AG10803 (cell line): ENCODE data around the gene FAM193B.

Source experiments
- DNase-seq: peaks from one replicate; pipeline ENCODE4 v3.0.0; 2010; ENCODE audit warnings: low read depth
- H3K4me3 ChIP-seq: 2 replicates; pipeline ENCODE4 v1.5.1; 2011; ENCODE audit warnings: mild to moderate bottlenecking, low read length, control low read depth
- TF ChIP-seq, protein P1 (sequence below): conservative IDR thresholded peaks from 2 replicates; pipeline ENCODE4 v1.5.1; 2011; ENCODE audit warnings: mild to moderate bottlenecking, low read length, control low read depth, inconsistent platforms

FAM193B gene

GRCh38 chr5:177498013-177498787 lies 56.2 kb downstream of the FAM193B start:
- no peak for DNase-seq
- peak overlapping the region; percentile 69 for H3K4me3 ChIP-seq
- TF ChIP-seq, protein P1, sequence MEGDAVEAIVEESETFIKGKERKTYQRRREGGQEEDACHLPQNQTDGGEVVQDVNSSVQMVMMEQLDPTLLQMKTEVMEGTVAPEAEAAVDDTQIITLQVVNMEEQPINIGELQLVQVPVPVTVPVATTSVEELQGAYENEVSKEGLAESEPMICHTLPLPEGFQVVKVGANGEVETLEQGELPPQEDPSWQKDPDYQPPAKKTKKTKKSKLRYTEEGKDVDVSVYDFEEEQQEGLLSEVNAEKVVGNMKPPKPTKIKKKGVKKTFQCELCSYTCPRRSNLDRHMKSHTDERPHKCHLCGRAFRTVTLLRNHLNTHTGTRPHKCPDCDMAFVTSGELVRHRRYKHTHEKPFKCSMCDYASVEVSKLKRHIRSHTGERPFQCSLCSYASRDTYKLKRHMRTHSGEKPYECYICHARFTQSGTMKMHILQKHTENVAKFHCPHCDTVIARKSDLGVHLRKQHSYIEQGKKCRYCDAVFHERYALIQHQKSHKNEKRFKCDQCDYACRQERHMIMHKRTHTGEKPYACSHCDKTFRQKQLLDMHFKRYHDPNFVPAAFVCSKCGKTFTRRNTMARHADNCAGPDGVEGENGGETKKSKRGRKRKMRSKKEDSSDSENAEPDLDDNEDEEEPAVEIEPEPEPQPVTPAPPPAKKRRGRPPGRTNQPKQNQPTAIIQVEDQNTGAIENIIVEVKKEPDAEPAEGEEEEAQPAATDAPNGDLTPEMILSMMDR, result no peak

GRCh38 chr5:177497292-177498012 lies 56.9 kb downstream of the FAM193B start, which contains the start of gene PDLIM7:
TSS of gene PDLIM7 (minus strand) at chr5:177497604. CDS start at chr5:177496512, 1,092 bp downstream.
- H3K4me3 ChIP-seq, result peak within 1 kb of the TSS; percentile 91
- DNase-seq, result peak; percentile 97
- TF ChIP-seq, protein P1, result peak; percentile 11; the same call in 1 of the 2 replicates

DNA sequence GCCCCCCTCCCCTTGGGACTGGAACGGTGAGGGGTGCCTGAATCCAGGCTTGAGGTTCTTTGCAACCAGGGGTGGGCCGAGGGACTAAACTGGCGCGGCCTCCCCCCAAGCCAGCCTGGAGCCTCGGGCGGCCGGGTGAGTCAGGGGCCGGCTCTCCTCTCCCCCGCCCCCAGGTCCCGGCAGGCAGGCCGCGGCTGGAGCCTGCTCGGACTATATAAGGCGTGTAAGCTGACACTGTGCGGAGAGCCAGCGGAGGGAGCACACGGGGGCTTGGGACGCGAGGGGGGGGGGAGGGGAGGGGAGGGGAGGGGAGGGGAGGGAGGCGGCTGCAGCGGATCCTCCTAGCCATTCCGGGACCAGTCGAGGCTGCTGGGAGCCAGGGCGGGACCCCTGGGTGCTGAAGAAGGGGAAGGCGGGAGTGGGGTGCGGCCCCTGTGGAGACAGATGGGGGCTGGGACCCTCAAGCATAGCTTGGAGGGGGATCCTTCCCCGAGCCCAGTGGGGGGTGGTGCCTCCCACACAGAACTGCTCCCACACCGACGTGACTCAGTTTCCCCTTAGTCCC lies 57.6 kb downstream of the FAM193B start:
- TF ChIP-seq, protein P1, result no peak
- H3K4me3 ChIP-seq, result peak overlapping the region; percentile 91
- peak; percentile 89 for DNase-seq

DNA sequence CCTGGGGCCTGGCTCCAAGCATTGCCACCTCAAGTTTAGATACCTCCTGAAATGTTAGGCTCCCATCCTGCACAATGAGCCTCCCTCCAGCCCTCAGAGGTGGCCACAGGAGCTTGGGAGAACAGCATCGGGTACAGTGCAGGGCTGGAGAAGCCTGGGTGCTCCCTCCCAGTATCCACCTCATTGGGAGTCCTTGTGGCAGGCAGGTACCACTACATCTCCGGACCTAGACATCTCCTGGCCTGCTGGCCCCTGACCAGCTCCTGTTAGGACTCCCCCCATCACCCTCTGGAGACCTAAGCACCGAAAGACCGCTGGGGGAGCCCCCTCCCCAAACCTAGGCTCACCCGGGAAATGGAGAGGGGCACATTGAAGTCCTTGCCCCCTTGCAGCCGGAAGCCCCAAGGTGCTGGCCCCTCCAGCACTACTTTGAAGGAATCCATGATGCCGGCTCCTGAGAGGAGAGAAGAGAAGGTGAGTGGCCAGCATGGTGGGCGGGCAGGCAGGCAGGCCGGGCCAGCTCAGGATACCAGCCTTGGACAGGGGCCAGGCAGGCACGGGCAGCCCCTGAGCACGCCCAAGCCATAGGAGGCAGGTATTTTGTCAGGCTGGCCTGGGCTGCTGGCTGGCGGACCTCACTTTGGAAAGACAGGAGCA lies 58.2 kb downstream of the FAM193B start:
- DNase-seq, result peak; percentile 67
- peak overlapping the region; percentile 91 for H3K4me3 ChIP-seq
- TF ChIP-seq, protein P1, result peak; percentile 48

GRCh38 chr5:177495243-177496060 lies 58.9 kb downstream of the FAM193B start:
- H3K4me3 ChIP-seq, result peak overlapping the region; percentile 91
- TF ChIP-seq, protein P1, result no peak
- peak; percentile 90 for DNase-seq

- TF ChIP-seq, protein P1, result peak; percentile 55
- peak; percentile 78 for DNase-seq
- peak overlapping the region; percentile 91 for H3K4me3 ChIP-seq
Measured at GRCh38 chr5:177494346-177495195, 59.8 kb downstream of the FAM193B start.
